ENCODE measurements around the gene NLRC5. TPM values are rescaled to one million over a fixed set of nuclear protein-coding genes. Genes with fewer than 3 reads are reported as not detected.

Gene NLRC5
- total RNA-seq, 4 donors from 2014 or later, result 14.4 to 22.5 (median 16.6) TPM

- 57% methylated on average over 2 of the region's 2 CpGs for WGBS
- H3K9me3 ChIP-seq, result no peaks in the 10 kb centered on the region
Measured at GRCh38 chr16:56993204-56993603, 3.8 kb downstream of the NLRC5 start.

GRCh38 chr16:56994311-56994710 lies 5.0 kb downstream of the NLRC5 start:
- 73% methylated on average over 5 of the region's 5 CpGs for WGBS
- no peak overlapping the region for H3K4me3 ChIP-seq
- DNase-seq (ENCODE audit: extremely low spot score), result no peak
- H3K9me3 ChIP-seq, result no peaks in the 10 kb centered on the region
- no peaks in the 10 kb centered on the region for H3K27me3 ChIP-seq
- H3K4me1 ChIP-seq, result peaks cover 15 to 41% (median 33%) of the 10 kb centered on the region in 4 donors
- H3K36me3 ChIP-seq, result peaks cover 0 to 4% (median 0%) of the 10 kb centered on the region in 4 donors
- H3K27ac ChIP-seq (replicated peaks in 1 of 4), result no peak overlapping the region
- TF ChIP-seq EP300 (IDR thresholded peaks at IDR 0.05) (no peak), POLR2A (IDR thresholded peaks at IDR 0.05; ENCODE audit: low read depth) (no peak), CTCF (IDR thresholded peaks at IDR 0.05) (no peak), POLR2AphosphoS5 (IDR thresholded peaks at IDR 0.05) (no peak)
- intact Hi-C loops (cut with DNase I), result no loop called here

More at GRCh38 chr16:56993204-56993603, 3.8 kb downstream of the NLRC5 start:
- DNase-seq (ENCODE audit: extremely low spot score), result no peak
- intact Hi-C loops (cut with DNase I), result no loop called here
- no peak overlapping the region for H3K27ac ChIP-seq (replicated peaks in 1 of 4)
- TF ChIP-seq POLR2AphosphoS5 (IDR thresholded peaks at IDR 0.05) (no peak), POLR2A (IDR thresholded peaks at IDR 0.05; ENCODE audit: low read depth) (no peak), EP300 (IDR thresholded peaks at IDR 0.05) (no peak)
- peaks cover 0 to 4% (median 0%) of the 10 kb centered on the region in 4 donors for H3K36me3 ChIP-seq
- H3K4me3 ChIP-seq, result no peak overlapping the region
- H3K4me1 ChIP-seq, result peaks cover 22 to 44% (median 40%) of the 10 kb centered on the region in 4 donors
- no peaks in the 10 kb centered on the region for H3K27me3 ChIP-seq

- Histone ChIP-seq H3K4me3 (no peak overlapping the region), H3K36me3 (peaks cover 0 to 4% (median 0%) of the 10 kb centered on the region in 4 donors), H3K27me3 (no peaks in the 10 kb centered on the region), H3K27ac (replicated peaks in 1 of 4) (no peak overlapping the region), H3K4me1 (peaks cover 21 to 46% (median 37%) of the 10 kb centered on the region in 4 donors), H3K9me3 (no peaks in the 10 kb centered on the region)
- 79% methylated on average over 12 of the region's 12 CpGs for WGBS
- DNase-seq (ENCODE audit: extremely low spot score), result no peak
- intact Hi-C loops (cut with DNase I), result no loop called here
- TF ChIP-seq POLR2A (IDR thresholded peaks at IDR 0.05; ENCODE audit: low read depth) (no peak), CTCF (IDR thresholded peaks at IDR 0.05) (no peak), EP300 (IDR thresholded peaks at IDR 0.05) (no peak)
Measured at GRCh38 chr16:56995136-56995805, 5.9 kb downstream of the NLRC5 start.

GRCh38 chr16:56997264-56997663 lies 7.9 kb downstream of the NLRC5 start:
- WGBS, result 91% methylated on average over 5 of the region's 5 CpGs
- no peak overlapping the region for H3K27ac ChIP-seq (replicated peaks in 1 of 4)

More at GRCh38 chr16:56997264-56997663, 7.9 kb downstream of the NLRC5 start:
- Histone ChIP-seq H3K4me1 (peaks cover 18 to 42% (median 28%) of the 10 kb centered on the region in 4 donors), H3K4me3 (no peak overlapping the region), H3K36me3 (peaks cover 0 to 4% (median 0%) of the 10 kb centered on the region in 4 donors), H3K9me3 (no peaks in the 10 kb centered on the region), H3K27me3 (no peaks in the 10 kb centered on the region)
- no peak for DNase-seq (ENCODE audit: extremely low spot score)
- intact Hi-C loops (cut with DNase I), result no loop called here
- TF ChIP-seq EP300 (IDR thresholded peaks at IDR 0.05) (no peak), POLR2A (IDR thresholded peaks at IDR 0.05; ENCODE audit: low read depth) (no peak), CTCF (IDR thresholded peaks at IDR 0.05) (no peak), POLR2AphosphoS5 (IDR thresholded peaks at IDR 0.05) (no peak)

Data from esophagus muscularis mucosa (tissue), 4 donors.